K562 (cell line): ENCODE data around the gene CAMK2D. TPM values are rescaled to one million over a fixed set of nuclear protein-coding genes. Genes with fewer than 3 reads are reported as not detected.

Experiments used
- ATAC-seq: fragments of 200-7000 bp; cut with Tn5 transposase; 3 replicates; pipeline ENCODE4 v1.9.1; 2020; ENCODE audit warnings: moderate library complexity
- BruUV-seq: library from RNA; stranded (reverse); fragments of 400-500 nt; replicated peaks from 2 replicates; lab custom pipeline; 2021; lab: Mats Ljungman, UMichigan
- CTCF ChIA-PET: fragments of 300-600 bp; formaldehyde crosslinking; extraction: SDS; loops from one replicate; lab custom pipeline; 2021; ENCODE audit warnings: low intra/inter-chr PET ratio; lab: Yijun Ruan, JAX
- POLR2A ChIA-PET: fragments of 300-600, 350-650 bp; sonication (Branson Sonifier 250); formaldehyde crosslinking; extraction: SDS; loops from one replicate; lab custom pipeline; 2021; ENCODE audit warnings: antibody characterized with exemption, inconsistent platforms; lab: Yijun Ruan, JAX
- DNase-seq, 4 experiments: peaks; one replicate each; pipeline versions ENCODE4 v3.0.0 to v3.0.0-alpha.2; 2011 to 2018; ENCODE audit warnings: low spot score in 3 of 4, mixed read lengths in 3 of 4; ENCODE audit errors: extremely low read depth in 1 of 4
- FAIRE-seq: peaks from 2 replicates; lab custom pipeline; 2011; peaks lifted over from hg19 to GRCh38; lab: Jason Lieb, UNC
- H2AFZ ChIP-seq: 2 replicates; pipeline ENCODE4 v1.6.0; 2011; ENCODE audit warnings: low read depth, low read length, control low read depth, inconsistent platforms
- H3K27ac ChIP-seq: fragments of 200-600 bp; 3 replicates; pipeline ENCODE4 v1.8.0; 2011; ENCODE audit warnings: low read depth, mild to moderate bottlenecking, control low read depth, inconsistent platforms, low read length, moderate library complexity, mixed read lengths; ENCODE audit errors: extremely low read depth
- H3K27me3 ChIP-seq, 2 experiments: fragments of 300-600 bp in 1 of 2; 2 replicates in 1 of 2; 3 replicates in 1 of 2; pipeline versions ENCODE4 v1.6.0 to v1.8.0; 2011; ENCODE audit warnings: inconsistent platforms in 2 of 2, low read length in 2 of 2, mild to moderate bottlenecking in 1 of 2, mixed read lengths in 1 of 2, moderate library complexity in 1 of 2; ENCODE audit not compliant: control insufficient read depth in 2 of 2, insufficient read depth in 2 of 2
- H3K36me3 ChIP-seq: fragments of 300-600 bp; 3 replicates; pipeline ENCODE4 v1.8.0; 2011; ENCODE audit warnings: mild to moderate bottlenecking, low read length, inconsistent platforms; ENCODE audit not compliant: control insufficient read depth, insufficient read depth
- H3K4me1 ChIP-seq, 2 experiments: fragments of 200-600 bp in 1 of 2; replicated peaks in 1 of 2; 2 replicates in 1 of 2; 3 replicates in 1 of 2; pipeline versions ENCODE4 v1.5.1 to v1.8.0; 2011; ENCODE audit warnings: inconsistent platforms in 2 of 2, low read length in 2 of 2, mild to moderate bottlenecking in 1 of 2, mixed read lengths in 1 of 2, moderate library complexity in 1 of 2; ENCODE audit not compliant: control insufficient read depth in 2 of 2, insufficient read depth in 2 of 2
- H3K4me2 ChIP-seq: 2 replicates; pipeline ENCODE4 v1.6.1; 2011; ENCODE audit warnings: low read length, control low read depth, inconsistent platforms, mixed read lengths; ENCODE audit not compliant: insufficient read depth
- H3K4me3 ChIP-seq: fragments of 200-600 bp; sonication (generic), shearing (Covaris generic); 2 replicates; pipeline ENCODE4 v1.5.1; 2016; ENCODE audit warnings: control low read depth, inconsistent platforms
- H3K79me2 ChIP-seq: fragments of 200-600 bp; 3 replicates; pipeline ENCODE4 v1.8.0; 2011; ENCODE audit warnings: low read length, inconsistent platforms; ENCODE audit not compliant: control insufficient read depth, insufficient read depth
- H3K9ac ChIP-seq, 2 experiments: 2 replicates each; pipeline versions ENCODE4 v1.6.0 to v1.6.1; 2011; ENCODE audit warnings: low read depth in 2 of 2, low read length in 2 of 2, control low read depth in 1 of 2, inconsistent platforms in 1 of 2, mild to moderate bottlenecking in 1 of 2, mixed read lengths in 1 of 2; ENCODE audit not compliant: insufficient read depth in 1 of 2
- H3K9me1 ChIP-seq: one replicate; pipeline ENCODE4 v1.6.0; 2011; ENCODE audit warnings: inconsistent platforms, mild to moderate bottlenecking, low read length, moderate library complexity; ENCODE audit not compliant: control insufficient read depth, insufficient read depth
- H3K9me3 ChIP-seq: replicated peaks from 2 replicates; pipeline ENCODE4 v1.5.1; 2011; ENCODE audit warnings: low read depth, low read length, inconsistent platforms; ENCODE audit not compliant: control insufficient read depth, insufficient read depth
- H4K20me1 ChIP-seq: replicated peaks from 2 replicates; pipeline ENCODE4 v1.6.1; 2011; ENCODE audit warnings: low read length, inconsistent platforms, mixed read lengths; ENCODE audit not compliant: control insufficient read depth, insufficient read depth
- CHD4 ChIP-seq: fragments of 200-600 bp; sonication (generic); IDR thresholded peaks from 3 replicates; pipeline ENCODE4 v1.6.1; 2012; ENCODE audit warnings: low read depth, mild to moderate bottlenecking, mixed read lengths, low read length, inconsistent platforms; ENCODE audit not compliant: insufficient read depth, insufficient replicate concordance, poor library complexity, severe bottlenecking
- TRIM28 ChIP-seq: fragments of 450-650 bp; IDR thresholded peaks from 2 replicates; pipeline ENCODE4 v1.6.1; 2017
- WGBS: fragments of 100-300 bp; shearing (Covaris generic); methylation state at CpG from one replicate; pipeline ENCODE4 v1.1.6; 2016; ENCODE audit warnings: low coverage, mixed read lengths; ENCODE audit not compliant: insufficient coverage; ENCODE audit errors: missing lambda C conversion rate; 5-methylcytosine and 5-hydroxymethylcytosine counted together
- in situ Hi-C: fragments of 300-500 bp; cut with MboI; formaldehyde crosslinking; loops from 4 replicates; pipeline ENCODE4 v1.15.0; 2018; ENCODE audit warnings: inconsistent platforms, mixed read lengths
- intact Hi-C: fragments of 100-400 bp; cut with micrococcal nuclease; formaldehyde crosslinking; loops from 2 replicates; pipeline ENCODE4 v1.14.2; 2022
- polyA plus RNA-seq, 8 experiments: library from polyadenylated mRNA; depleted of rRNA in 4 of 8; stranded (reverse) in 5 of 8; unstranded in 3 of 8; fragments of >200 nt; fragmentation: Nextera tagmentation in 2 of 8; fragmentation: Illumina TruSeq in 1 of 8; extraction: Ambion mirVana in 2 of 8; extraction: Trizol in 1 of 8; gene quantifications; 2 replicates each; pipeline versions ENCODE4 v1.2.1 to v1.2.3, GENCODE V29; 2011 to 2014; ENCODE audit warnings: inconsistent platforms in 1 of 8, missing spikeins in 1 of 8
- total RNA-seq, 7 experiments: library from RNA; depleted of rRNA in 6 of 7; stranded (reverse); fragments of >200 nt in 6 of 7; fragmentation: Illumina TruSeq in 2 of 7; extraction: Trizol in 2 of 7; gene quantifications; 2 replicates each; pipeline versions ENCODE4 v1.2.1 to v1.2.3, GENCODE V29; 2011 to 2021; ENCODE audit warnings: low replicate concordance in 1 of 7
- TF ChIP-seq, protein P1 (sequence below), 2 experiments: fragments of 450-650 bp; IDR thresholded peaks; 2 replicates each; pipeline ENCODE4 v1.6.1; 2016
- TF ChIP-seq, protein P2 (sequence below), 2 experiments: IDR thresholded peaks in 1 of 2; conservative IDR thresholded peaks in 1 of 2; 2 replicates each; pipeline ENCODE4 v1.6.1; 2016; ENCODE audit warnings: low read depth in 2 of 2, mild to moderate bottlenecking in 1 of 2, missing compliant biosample characterization in 1 of 2, missing genetic modification characterization in 1 of 2, moderate library complexity in 1 of 2

The CAMK2D gene
- total and polyA plus RNA-seq, 9 of the 15 experiments (the other 6 are each of a cell fraction or from before 2014, with no cell fraction given): 0.01 to 0.33 (median 0.04) TPM; not detected in 2

DNA sequence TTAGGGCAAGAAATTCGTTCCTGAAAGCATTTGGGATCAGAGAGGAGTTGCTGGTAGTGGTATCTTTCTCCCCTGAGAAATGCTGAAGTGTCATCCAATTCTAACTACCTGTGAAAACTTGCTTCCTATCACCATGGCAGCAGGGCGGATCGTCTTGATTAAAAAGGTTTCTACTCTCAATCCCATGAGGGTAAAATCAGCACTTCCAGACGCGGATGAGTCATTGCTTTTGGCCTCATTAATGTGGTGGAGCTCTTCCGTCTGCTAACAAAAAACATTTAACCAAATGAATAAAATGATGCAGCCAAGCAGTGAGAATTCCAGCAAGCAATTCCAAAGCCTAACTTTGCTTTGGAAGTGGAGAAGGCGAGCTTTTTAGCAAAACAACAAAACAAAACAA is 325.6 kb downstream of the CAMK2D start:
- no peaks in the 10 kb centered on the region for H3K9me3 ChIP-seq
- no peaks in the 10 kb centered on the region for H4K20me1 ChIP-seq
- no peaks in the 10 kb centered on the region for H3K79me2 ChIP-seq
- H3K27ac ChIP-seq: no peak overlapping the region
- no peaks in the 10 kb centered on the region for H3K4me1 ChIP-seq
- TF ChIP-seq, protein P1, sequence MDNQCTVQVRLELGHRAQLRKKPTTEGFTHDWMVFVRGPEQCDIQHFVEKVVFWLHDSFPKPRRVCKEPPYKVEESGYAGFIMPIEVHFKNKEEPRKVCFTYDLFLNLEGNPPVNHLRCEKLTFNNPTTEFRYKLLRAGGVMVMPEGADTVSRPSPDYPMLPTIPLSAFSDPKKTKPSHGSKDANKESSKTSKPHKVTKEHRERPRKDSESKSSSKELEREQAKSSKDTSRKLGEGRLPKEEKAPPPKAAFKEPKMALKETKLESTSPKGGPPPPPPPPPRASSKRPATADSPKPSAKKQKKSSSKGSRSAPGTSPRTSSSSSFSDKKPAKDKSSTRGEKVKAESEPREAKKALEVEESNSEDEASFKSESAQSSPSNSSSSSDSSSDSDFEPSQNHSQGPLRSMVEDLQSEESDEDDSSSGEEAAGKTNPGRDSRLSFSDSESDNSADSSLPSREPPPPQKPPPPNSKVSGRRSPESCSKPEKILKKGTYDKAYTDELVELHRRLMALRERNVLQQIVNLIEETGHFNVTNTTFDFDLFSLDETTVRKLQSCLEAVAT (IDR thresholded peaks at IDR 0.05): no peak
- no peak for TF ChIP-seq CHD4
- TF ChIP-seq, protein P2, sequence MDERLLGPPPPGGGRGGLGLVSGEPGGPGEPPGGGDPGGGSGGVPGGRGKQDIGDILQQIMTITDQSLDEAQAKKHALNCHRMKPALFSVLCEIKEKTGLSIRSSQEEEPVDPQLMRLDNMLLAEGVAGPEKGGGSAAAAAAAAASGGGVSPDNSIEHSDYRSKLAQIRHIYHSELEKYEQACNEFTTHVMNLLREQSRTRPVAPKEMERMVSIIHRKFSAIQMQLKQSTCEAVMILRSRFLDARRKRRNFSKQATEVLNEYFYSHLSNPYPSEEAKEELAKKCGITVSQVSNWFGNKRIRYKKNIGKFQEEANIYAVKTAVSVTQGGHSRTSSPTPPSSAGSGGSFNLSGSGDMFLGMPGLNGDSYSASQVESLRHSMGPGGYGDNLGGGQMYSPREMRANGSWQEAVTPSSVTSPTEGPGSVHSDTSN (CRISPR knock-in tag; IDR thresholded peaks at IDR 0.05; ENCODE audit: low read depth): no peak
- TF ChIP-seq, protein P2 (tag; conservative IDR thresholded peaks at IDR 0.05; ENCODE audit: low read depth): no peak
- no peak for TF ChIP-seq TRIM28
- DNase-seq (no peak), FAIRE-seq (no peak), ATAC-seq (no peak)
- no peaks in the 10 kb centered on the region for H3K9me1 ChIP-seq
- no peak overlapping the region for H2AFZ ChIP-seq
- no peaks in the 10 kb centered on the region for H3K36me3 ChIP-seq
- no peak overlapping the region for H3K4me3 ChIP-seq
- H3K9ac ChIP-seq: no peak overlapping the region
- in situ Hi-C loops (no loop called here), intact Hi-C loops (no loop called here)
- ChIA-PET POLR2A (no interaction called here), CTCF (no interaction called here)
- 2% methylated on average over 7 of the region's 7 CpGs for WGBS
- no TSS peak for BruUV-seq
- H3K4me2 ChIP-seq: no peak overlapping the region
- no peaks in the 10 kb centered on the region for H3K27me3 ChIP-seq
